ENCODE results near the gene RASSF5. TPM values are rescaled to one million over a fixed set of nuclear protein-coding genes. Genes with fewer than 3 reads are reported as not detected.

RASSF5 gene
- total and polyA plus RNA-seq, 2 of the 13 experiments (the other 11 are each of a cell fraction or from before 2014, with no cell fraction given) = 0.18 to 0.40 TPM

DNA sequence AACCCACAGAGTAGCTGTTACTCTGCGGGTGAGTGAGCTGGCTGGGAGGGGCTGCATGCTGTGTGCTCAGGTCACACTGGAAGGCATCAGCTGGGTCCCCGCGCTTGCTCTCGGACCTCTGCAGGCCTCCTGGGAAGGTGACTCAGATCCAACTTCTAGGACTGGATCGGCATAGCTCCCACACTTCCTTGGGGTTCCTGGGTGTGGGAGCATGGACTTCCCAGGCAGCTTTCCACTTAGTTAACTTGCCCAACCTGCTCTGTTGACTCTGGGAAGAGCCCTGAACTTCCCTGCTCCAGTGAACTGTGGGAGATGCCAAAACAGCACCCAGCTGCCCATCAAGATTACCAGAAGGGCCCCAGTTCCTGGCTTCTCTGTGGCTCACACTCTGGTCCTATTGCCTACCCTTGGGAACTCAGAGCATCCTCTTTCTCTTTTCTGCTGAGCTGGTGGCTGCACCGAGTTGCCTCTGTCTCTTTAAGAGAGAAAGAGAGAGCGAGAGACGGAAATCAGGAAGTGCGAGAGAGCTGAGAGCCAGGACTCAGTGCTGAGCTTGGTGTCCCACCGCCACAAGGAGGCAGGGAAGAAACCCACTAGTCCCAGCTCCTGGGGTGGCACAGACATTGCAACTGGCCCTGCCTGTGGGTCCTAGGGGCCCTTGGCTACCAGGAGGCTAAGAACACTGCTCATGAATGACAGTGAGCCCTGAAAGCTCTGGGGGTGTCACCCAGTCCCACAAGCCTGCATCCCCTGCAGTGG lies 37.2 kb upstream of the RASSF5 start, which contains the start of gene IKBKE:
IKBKE (plus strand) TSS at position 544 of the 759 bp plus-strand sequence. CDS start 2,752 bp downstream, outside the sequence.
- DNase-seq (ENCODE audit: low spot score) = peak; percentile 64
- intact Hi-C loops (cut with micrococcal nuclease; ENCODE audit: unreplicated experiment) (no loop called here), in situ Hi-C loops (cut with HindIII; ENCODE audit: extremely low pct_ligation_motif_present, low pct_unique_long_range_greater_than_20kb) (no loop called here)
- Histone ChIP-seq H4K20me1 (ENCODE audit: insufficient read depth, low read length) (no peaks in the 10 kb centered on the region), H3K79me2 (ENCODE audit: insufficient read depth, low read length) (no peaks in the 10 kb centered on the region), H3K4me3 (replicated peaks in 1 of 3; ENCODE audit: insufficient read depth in 1 of 3, low read depth in 2 of 3, low read length in 3 of 3) (peak within 1 kb of the TSS; percentile 81 to 89 (median 84)), H3K4me1 (ENCODE audit: insufficient read depth, low read length) (peaks cover 53% of the 10 kb centered on the region), H2AFZ (ENCODE audit: low read length) (peak within 1 kb of the TSS; percentile 82), H3K27me3 (ENCODE audit: control insufficient read depth in 1 of 2, insufficient read depth in 2 of 2, low read length in 2 of 2) (no peaks in the 10 kb centered on the region), H3K9ac (ENCODE audit: insufficient read depth, low read depth, low read length) (peak within 1 kb of the TSS; percentile 61), H3K4me2 (ENCODE audit: low read depth, low read length) (peak within 1 kb of the TSS; percentile 95), H3K27ac (ENCODE audit: extremely low read length, insufficient read depth, low read length) (peak within 1 kb of the TSS; percentile 26), H3K9me3 (ENCODE audit: low read length) (no peaks in the 10 kb centered on the region), H3K36me3 (replicated peaks in 1 of 2; ENCODE audit: control insufficient read depth in 1 of 2, insufficient read depth in 2 of 2, low read length in 2 of 2) (peaks cover 0 to 7% of the 10 kb centered on the region in 2 experiments; a peak in 3 of 5 replicates)
- ATAC-seq = peak; percentile 77
- FAIRE-seq = peak; percentile 59
- ChIA-PET CTCF (ENCODE audit: low intra/inter-chr PET ratio, low total read pairs) (no interaction called here), POLR2A (interaction anchor here (0.7 to 2.7 kb wide), 4 partner anchors 9 to 165 kb away, joined by 3 to 16 read pairs (median 6); partner anchors contain the start of genes DYRK3, EIF2D and RASSF5)
- WGBS (ENCODE audit: low lambda C conversion rate) = 0% methylated on average over 4 of the region's 10 CpGs
- BruUV-seq (replicated peaks) = no TSS peak
- TF ChIP-seq, protein P1, sequence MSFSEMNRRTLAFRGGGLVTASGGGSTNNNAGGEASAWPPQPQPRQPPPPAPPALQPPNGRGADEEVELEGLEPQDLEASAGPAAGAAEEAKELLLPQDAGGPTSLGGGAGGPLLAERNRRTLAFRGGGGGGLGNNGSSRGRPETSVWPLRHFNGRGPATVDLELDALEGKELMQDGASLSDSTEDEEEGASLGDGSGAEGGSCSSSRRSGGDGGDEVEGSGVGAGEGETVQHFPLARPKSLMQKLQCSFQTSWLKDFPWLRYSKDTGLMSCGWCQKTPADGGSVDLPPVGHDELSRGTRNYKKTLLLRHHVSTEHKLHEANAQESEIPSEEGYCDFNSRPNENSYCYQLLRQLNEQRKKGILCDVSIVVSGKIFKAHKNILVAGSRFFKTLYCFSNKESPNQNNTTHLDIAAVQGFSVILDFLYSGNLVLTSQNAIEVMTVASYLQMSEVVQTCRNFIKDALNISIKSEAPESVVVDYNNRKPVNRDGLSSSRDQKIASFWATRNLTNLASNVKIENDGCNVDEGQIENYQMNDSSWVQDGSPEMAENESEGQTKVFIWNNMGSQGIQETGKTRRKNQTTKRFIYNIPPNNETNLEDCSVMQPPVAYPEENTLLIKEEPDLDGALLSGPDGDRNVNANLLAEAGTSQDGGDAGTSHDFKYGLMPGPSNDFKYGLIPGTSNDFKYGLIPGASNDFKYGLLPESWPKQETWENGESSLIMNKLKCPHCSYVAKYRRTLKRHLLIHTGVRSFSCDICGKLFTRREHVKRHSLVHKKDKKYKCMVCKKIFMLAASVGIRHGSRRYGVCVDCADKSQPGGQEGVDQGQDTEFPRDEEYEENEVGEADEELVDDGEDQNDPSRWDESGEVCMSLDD (CRISPR knock-in tag; IDR thresholded peaks at IDR 0.05; ENCODE audit: borderline replicate concordance) = no peak
- TF ChIP-seq ZNF12 (CRISPR knock-in tag; IDR thresholded peaks at IDR 0.05) (no peak), ZSCAN30 (CRISPR knock-in tag; IDR thresholded peaks at IDR 0.05) (no peak), ARNT2 (CRISPR knock-in tag; IDR thresholded peaks at IDR 0.05; ENCODE audit: low read depth) (0 out of 2 replicates have a peak, but pooled peaks have one; percentile 49), ZNF331 (CRISPR knock-in tag; IDR thresholded peaks at IDR 0.05) (no peak), XBP1 (CRISPR knock-in tag; IDR thresholded peaks at IDR 0.05) (no peak), NCOA1 (CRISPR knock-in tag; IDR thresholded peaks at IDR 0.05) (no peak), ZBTB20 (CRISPR knock-in tag; IDR thresholded peaks at IDR 0.05; ENCODE audit: borderline replicate concordance, low read depth) (no peak), ATF7-NPFF (CRISPR knock-in tag; IDR thresholded peaks at IDR 0.05; ENCODE audit: low read depth) (0 out of 2 replicates have a peak, but pooled peaks have one; percentile 26), ZNF549 (CRISPR knock-in tag; IDR thresholded peaks at IDR 0.05) (no peak), IKZF4 (CRISPR knock-in tag; IDR thresholded peaks at IDR 0.05; ENCODE audit: borderline replicate concordance, low read depth, not compliant biosample characterization) (no peak), PHF5A (CRISPR knock-in tag; IDR thresholded peaks at IDR 0.05; ENCODE audit: low read depth, unreplicated experiment) (no peak), TRIM24 (CRISPR knock-in tag; IDR thresholded peaks at IDR 0.05) (no peak), SOX13 (IDR thresholded peaks at IDR 0.05) (no peak), SOX13 (CRISPR knock-in tag; conservative IDR thresholded peaks at IDR 0.05 in 1 of 2, IDR thresholded peaks at IDR 0.05 in 1 of 2) (no peak)
- TF ChIP-seq, protein P2, sequence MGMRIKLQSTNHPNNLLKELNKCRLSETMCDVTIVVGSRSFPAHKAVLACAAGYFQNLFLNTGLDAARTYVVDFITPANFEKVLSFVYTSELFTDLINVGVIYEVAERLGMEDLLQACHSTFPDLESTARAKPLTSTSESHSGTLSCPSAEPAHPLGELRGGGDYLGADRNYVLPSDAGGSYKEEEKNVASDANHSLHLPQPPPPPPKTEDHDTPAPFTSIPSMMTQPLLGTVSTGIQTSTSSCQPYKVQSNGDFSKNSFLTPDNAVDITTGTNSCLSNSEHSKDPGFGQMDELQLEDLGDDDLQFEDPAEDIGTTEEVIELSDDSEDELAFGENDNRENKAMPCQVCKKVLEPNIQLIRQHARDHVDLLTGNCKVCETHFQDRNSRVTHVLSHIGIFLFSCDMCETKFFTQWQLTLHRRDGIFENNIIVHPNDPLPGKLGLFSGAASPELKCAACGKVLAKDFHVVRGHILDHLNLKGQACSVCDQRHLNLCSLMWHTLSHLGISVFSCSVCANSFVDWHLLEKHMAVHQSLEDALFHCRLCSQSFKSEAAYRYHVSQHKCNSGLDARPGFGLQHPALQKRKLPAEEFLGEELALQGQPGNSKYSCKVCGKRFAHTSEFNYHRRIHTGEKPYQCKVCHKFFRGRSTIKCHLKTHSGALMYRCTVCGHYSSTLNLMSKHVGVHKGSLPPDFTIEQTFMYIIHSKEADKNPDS (CRISPR knock-in tag; IDR thresholded peaks at IDR 0.05) = no peak
- TF ChIP-seq, protein P3, sequence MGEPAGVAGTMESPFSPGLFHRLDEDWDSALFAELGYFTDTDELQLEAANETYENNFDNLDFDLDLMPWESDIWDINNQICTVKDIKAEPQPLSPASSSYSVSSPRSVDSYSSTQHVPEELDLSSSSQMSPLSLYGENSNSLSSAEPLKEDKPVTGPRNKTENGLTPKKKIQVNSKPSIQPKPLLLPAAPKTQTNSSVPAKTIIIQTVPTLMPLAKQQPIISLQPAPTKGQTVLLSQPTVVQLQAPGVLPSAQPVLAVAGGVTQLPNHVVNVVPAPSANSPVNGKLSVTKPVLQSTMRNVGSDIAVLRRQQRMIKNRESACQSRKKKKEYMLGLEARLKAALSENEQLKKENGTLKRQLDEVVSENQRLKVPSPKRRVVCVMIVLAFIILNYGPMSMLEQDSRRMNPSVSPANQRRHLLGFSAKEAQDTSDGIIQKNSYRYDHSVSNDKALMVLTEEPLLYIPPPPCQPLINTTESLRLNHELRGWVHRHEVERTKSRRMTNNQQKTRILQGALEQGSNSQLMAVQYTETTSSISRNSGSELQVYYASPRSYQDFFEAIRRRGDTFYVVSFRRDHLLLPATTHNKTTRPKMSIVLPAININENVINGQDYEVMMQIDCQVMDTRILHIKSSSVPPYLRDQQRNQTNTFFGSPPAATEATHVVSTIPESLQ (CRISPR knock-in tag; conservative IDR thresholded peaks at IDR 0.05) = no peak
